ENCODE results near the gene TMEM106C. TPM values are rescaled to one million over a fixed set of nuclear protein-coding genes. Genes with fewer than 3 reads are reported as not detected.

TMEM106C gene
- total and polyA plus RNA-seq, 9 of the 15 experiments (the other 6 are each of a cell fraction or from before 2014, with no cell fraction given): 37.6 to 183 (median 57.2) TPM

GRCh38 chr12:47967461-47968321 is 4.3 kb downstream of the TMEM106C start:
- in situ Hi-C loops (cut with MboI) (loop anchor here (10.0 kb wide), 1 partner anchor 197 kb away; no protein-coding TSS in a partner anchor), intact Hi-C loops (cut with micrococcal nuclease) (no loop called here)
- Histone ChIP-seq H4K20me1 (replicated peaks; ENCODE audit: control insufficient read depth, insufficient read depth, low read length) (no peaks in the 10 kb centered on the region), H3K27me3 (ENCODE audit: control insufficient read depth in 2 of 2, insufficient read depth in 2 of 2, low read length in 2 of 2) (peaks cover 8% of the 10 kb centered on the region in 2 experiments; a peak in 3 of 5 replicates), H3K4me3 (no peak overlapping the region), H3K27ac (ENCODE audit: extremely low read depth, low read depth, low read length) (no peak overlapping the region), H3K36me3 (ENCODE audit: control insufficient read depth, insufficient read depth, low read length) (peaks cover 21% of the 10 kb centered on the region; the same call in 2 of the 3 replicates), H2AFZ (ENCODE audit: low read depth, low read length) (no peak overlapping the region), H3K4me2 (ENCODE audit: insufficient read depth, low read length) (no peak overlapping the region), H3K9me1 (ENCODE audit: control insufficient read depth, insufficient read depth, low read length) (no peaks in the 10 kb centered on the region), H3K9ac (ENCODE audit: insufficient read depth in 1 of 2, low read depth in 2 of 2, low read length in 2 of 2) (no peak overlapping the region), H3K4me1 (replicated peaks in 1 of 2; ENCODE audit: control insufficient read depth in 2 of 2, insufficient read depth in 2 of 2, low read length in 2 of 2) (peaks cover 6 to 11% of the 10 kb centered on the region in 2 experiments; a peak in 4 of 5 replicates), H3K9me3 (replicated peaks; ENCODE audit: control insufficient read depth, insufficient read depth, low read depth, low read length) (no peaks in the 10 kb centered on the region), H3K79me2 (ENCODE audit: control insufficient read depth, insufficient read depth, low read length) (no peaks in the 10 kb centered on the region)
- BruUV-seq (replicated peaks): no TSS peak
- DNase-seq (ENCODE audit: extremely low read depth in 1 of 4, low spot score in 3 of 4) (no peak), FAIRE-seq (no peak), ATAC-seq (no peak)
- CTCF ChIA-PET (ENCODE audit: low intra/inter-chr PET ratio): no interaction called here
- POLR2A ChIA-PET: no interaction called here
- 30% methylated on average over 5 of the region's 5 CpGs for WGBS (ENCODE audit: insufficient coverage, low coverage, missing lambda C conversion rate)
- no peak for TF ChIP-seq CBX8 (IDR thresholded peaks at IDR 0.05; ENCODE audit: borderline replicate concordance, extremely low read depth, low read depth, low read length, poor library complexity, severe bottlenecking)
- no peak for TF ChIP-seq MCM5 (IDR thresholded peaks at IDR 0.05; ENCODE audit: low read depth)
- TF ChIP-seq KAT2B (IDR thresholded peaks at IDR 0.05; ENCODE audit: low read depth, low read length): no peak
- no peak for TF ChIP-seq FOXA3 (CRISPR knock-in tag; conservative IDR thresholded peaks at IDR 0.05 in 1 of 2, IDR thresholded peaks at IDR 0.05 in 1 of 2)
- TF ChIP-seq E4F1 (CRISPR knock-in tag; IDR thresholded peaks at IDR 0.05; ENCODE audit: borderline replicate concordance): no peak
- TF ChIP-seq ZNF778 (CRISPR knock-in tag; IDR thresholded peaks at IDR 0.05): no peak
- no peak for TF ChIP-seq ZBTB33 (CRISPR knock-in tag; IDR thresholded peaks at IDR 0.05)
- no peak for TF ChIP-seq FOXK1 (CRISPR knock-in tag; IDR thresholded peaks at IDR 0.05; ENCODE audit: borderline replicate concordance)
